GM19193 (cell line): ENCODE data around the gene RAB4A.

Experiments used
- POLR2A ChIP-seq: IDR thresholded peaks from 4 replicates; pipeline ENCODE4 v1.6.1; 2011; ENCODE audit not compliant: insufficient read depth, insufficient read length; ENCODE audit errors: extremely low read depth

The RAB4A gene

GRCh38 chr1:229275005-229275404, 4.1 kb downstream of the RAB4A start:
- TF ChIP-seq POLR2A, result no peak

DNA sequence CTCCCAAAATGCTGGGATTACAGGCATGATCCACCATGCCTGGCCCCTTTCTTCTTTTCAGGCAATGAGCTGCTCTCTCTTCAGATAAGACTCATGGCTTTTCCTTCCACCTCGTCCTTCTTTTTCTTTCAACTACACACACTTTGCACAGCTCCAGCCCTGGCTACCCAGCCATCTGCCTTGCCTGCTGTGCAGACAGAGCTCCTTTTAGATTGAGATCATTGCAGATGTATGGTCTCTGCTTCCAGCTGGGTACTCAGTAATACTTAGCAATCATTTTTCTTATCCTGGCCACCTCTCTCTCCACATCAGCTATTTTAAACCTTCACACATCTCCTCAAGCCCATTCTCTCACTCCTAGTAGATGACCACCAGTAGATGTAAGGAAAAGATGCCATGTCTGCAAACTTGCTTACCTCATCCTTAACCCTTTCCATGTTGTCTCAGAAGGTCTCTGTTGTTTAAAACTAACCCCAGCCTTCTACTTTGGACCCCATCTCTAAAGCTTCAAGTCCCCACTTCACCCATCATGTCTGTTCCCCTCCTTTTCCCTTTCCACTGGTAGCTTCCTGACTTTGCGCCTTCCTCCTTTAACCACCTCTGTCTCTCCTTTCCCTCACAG, 7.3 kb downstream of the RAB4A start:
- no peak for TF ChIP-seq POLR2A

GRCh38 chr1:229279242-229279641, 8.3 kb downstream of the RAB4A start:
- TF ChIP-seq POLR2A, result no peak

DNA sequence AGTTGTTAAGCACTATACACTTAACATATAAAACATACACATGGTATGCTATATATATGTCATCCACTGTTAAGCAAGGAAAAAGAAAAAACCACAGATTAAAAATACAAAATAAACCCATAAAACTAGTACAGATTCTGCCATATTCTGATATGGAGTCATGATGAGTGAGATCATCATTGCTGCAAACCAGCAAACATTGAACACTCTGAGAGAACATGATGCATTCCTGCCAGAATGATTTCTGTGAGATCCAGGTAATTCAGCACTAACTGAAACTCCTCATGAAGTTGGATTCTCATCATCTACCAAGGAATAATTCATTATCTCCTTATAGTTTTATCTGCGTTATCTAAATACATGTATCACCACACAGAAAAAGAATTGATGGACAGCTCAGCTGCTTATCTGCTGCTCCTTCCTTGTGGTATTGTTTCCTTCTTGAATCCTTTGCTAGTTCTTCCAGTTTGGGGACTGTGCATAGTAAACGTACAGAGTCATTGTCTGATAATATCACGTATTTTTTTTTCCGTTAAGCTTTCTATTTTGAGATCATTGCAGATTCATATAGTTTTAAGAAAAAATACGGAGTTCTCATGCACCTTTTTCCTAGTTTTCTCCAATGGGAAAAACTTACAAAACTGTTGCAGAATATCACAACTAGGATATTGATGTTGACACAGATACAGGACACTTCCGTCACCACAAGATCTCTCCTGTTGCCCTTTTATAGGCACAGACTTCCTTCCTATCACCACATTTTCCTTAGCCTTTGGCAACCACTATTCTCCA, 9.3 kb downstream of the RAB4A start:
- no peak for TF ChIP-seq POLR2A

GRCh38 chr1:229280921-229281320, 10.0 kb downstream of the RAB4A start:
- TF ChIP-seq POLR2A, result no peak

GRCh38 chr1:229281339-229281926, 10.5 kb downstream of the RAB4A start:
- no peak for TF ChIP-seq POLR2A

DNA sequence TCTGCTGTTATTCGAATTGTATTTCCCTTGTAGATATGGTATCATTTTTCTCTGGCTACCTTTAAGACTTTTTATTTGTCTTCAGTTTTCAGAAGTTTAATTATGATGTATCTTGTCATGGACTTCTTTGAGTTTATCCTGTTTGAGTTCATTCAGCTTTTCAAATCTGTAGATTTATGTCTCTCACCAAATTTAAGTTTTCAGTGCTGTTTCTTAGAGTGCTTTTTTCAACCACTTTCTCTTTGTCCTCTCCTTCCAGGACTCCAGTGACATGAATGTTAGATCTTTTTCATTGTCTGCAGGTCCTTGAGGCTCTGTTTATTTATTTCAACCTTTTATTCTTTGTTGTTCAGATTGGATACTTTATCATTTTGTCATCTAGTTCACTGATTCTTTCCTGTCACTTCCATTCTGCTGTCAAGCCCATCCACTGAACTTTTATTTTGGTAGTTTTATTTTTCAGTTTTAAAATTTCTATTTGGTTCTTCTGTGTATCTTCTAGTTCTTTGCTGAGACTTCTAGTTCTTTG, 11.4 kb downstream of the RAB4A start:
- TF ChIP-seq POLR2A, result no peak

DNA sequence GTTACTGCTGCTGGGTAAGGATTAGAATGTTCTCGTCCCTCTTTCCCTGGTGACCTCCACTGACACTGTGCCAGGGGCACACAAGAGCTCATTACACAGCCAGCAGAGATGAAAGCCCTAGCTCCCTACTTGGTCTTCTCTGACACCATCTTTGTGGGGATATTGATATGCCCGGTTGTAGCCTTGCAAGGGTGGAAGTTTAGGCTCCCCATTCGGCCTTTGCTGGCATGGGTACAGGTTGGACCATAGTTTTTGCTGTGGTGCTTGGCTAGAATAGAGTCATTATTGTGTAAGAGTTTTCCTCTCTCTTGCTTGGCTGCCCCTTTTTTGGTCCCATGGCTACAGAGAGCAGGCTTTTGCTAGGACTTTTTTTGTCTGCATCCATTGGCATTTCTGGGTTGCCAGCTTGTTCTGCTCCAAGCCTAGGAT, 12.3 kb downstream of the RAB4A start:
- no peak for TF ChIP-seq POLR2A

GRCh38 chr1:229284887-229285286, 14.0 kb downstream of the RAB4A start:
- TF ChIP-seq POLR2A, result no peak

GRCh38 chr1:229285440-229285839, 14.5 kb downstream of the RAB4A start:
- no peak for TF ChIP-seq POLR2A

DNA sequence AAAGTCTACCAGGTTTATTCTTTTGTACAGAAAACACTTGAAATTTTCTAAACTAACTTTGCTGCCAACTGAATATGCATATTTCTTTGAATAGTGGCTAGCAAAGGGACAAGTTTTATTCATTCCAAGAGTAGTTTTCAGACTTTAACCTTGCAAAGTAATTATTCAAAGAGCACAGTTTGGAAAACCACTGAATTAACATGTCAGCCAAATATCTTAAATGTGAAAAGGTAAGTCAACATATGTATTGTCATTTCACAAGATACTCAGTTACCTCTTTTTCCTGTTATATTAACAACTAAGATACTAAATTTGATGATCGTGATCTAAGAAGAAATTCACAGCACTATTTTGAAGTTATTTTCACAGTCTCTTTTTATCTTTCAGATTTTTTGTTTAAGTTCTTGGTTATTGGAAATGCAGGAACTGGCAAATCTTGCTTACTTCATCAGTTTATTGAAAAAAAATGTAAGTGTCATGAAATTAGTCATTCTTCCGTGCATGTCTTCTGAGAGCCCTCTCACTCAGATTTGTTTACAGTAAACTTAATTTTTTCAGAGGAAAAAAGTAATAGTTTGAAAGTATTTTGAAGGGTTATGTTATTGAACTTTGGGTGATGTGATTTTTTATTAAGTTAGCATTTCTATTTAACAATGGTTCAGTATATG, 15.3 kb downstream of the RAB4A start:
- no peak for TF ChIP-seq POLR2A

GRCh38 chr1:229287267-229287666, 16.4 kb downstream of the RAB4A start:
- no peak for TF ChIP-seq POLR2A

GRCh38 chr1:229288516-229288915, 17.6 kb downstream of the RAB4A start:
- TF ChIP-seq POLR2A, result no peak

DNA sequence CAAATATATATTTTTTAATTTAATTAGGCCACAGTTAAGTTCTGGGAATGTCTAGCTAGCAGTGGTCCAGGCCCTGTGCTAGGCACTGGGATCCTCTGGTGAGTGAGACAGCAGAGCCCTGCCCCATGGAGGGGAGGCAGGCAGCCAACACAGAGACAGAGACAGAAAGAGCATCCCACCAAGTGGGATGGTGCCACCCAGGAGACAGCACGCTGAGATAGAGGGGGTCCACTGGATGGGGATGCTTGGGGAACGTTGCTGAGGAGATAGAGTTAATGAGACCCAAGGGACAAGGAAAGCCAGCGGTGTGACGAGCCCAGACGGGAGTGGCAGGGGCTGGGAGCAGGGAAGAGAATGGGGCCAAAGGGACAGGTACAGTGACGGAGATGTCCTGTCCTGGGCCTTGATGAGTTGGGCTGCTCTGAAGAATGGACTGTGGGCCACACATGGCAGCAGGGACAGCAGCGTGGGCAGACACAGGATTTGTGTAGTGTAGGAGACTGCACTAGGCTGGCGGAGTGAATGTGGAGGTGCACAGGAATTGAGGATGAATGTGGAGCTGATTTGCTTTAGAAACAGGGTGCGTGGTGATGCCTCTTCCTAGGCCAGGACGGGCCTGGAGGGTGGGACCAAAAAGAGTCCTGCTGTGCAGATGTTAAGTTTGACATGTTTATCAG, 22.8 kb downstream of the RAB4A start:
- TF ChIP-seq POLR2A, result no peak

GRCh38 chr1:229295745-229296144, 24.8 kb downstream of the RAB4A start:
- no peak for TF ChIP-seq POLR2A
